SK-N-SH (cell line): ENCODE data around the gene TIAM2. TPM values are rescaled to one million over a fixed set of nuclear protein-coding genes. Genes with fewer than 3 reads are reported as not detected.

Source experiments
- CTCF ChIA-PET: fragments of 300-600, 350-600 bp; formaldehyde crosslinking; extraction: SDS; loops from one replicate; lab custom pipeline; 2021; lab: Yijun Ruan, JAX
- POLR2A ChIA-PET: fragments of 350-600 bp; sonication (Branson Sonifier 250); formaldehyde crosslinking; extraction: SDS; loops from one replicate; lab custom pipeline; 2020; ENCODE audit warnings: antibody characterized with exemption, inconsistent platforms; lab: Yijun Ruan, JAX
- DNase-seq: peaks from one replicate; pipeline ENCODE4 v3.0.0; 2012
- H2AFZ ChIP-seq: fragments of 200-600 bp; sonication (generic); 2 replicates; pipeline ENCODE4 v1.8.1; 2016; ENCODE audit warnings: antibody characterized with exemption, mild to moderate bottlenecking, low read depth
- H3F3A ChIP-seq: fragments of 200-600 bp; sonication (generic); replicated peaks from 2 replicates; pipeline ENCODE3; 2016; ENCODE audit warnings: antibody characterized with exemption, mild to moderate bottlenecking; ENCODE audit not compliant: insufficient read depth
- H3K27ac ChIP-seq, 2 experiments: fragments of 200-500 bp in 1 of 2; fragments of 200-600 bp in 1 of 2; sonication (Bioruptor generic) in 1 of 2; sonication (generic), shearing (Covaris generic) in 1 of 2; 2 replicates each; pipeline versions ENCODE4 v1.5.1 to v1.6.1; 2014 to 2016; ENCODE audit warnings: low read depth in 2 of 2, inconsistent platforms in 1 of 2, low read length in 1 of 2, mild to moderate bottlenecking in 1 of 2, mixed read lengths in 1 of 2
- H3K27me3 ChIP-seq: fragments of 200-600 bp; sonication (generic), shearing (Covaris generic); 2 replicates; pipeline ENCODE4 v1.6.1; 2016; ENCODE audit warnings: mixed run types; ENCODE audit not compliant: insufficient read depth
- H3K36me3 ChIP-seq, 2 experiments: fragments of 200-500 bp in 1 of 2; fragments of 200-600 bp in 1 of 2; sonication (Bioruptor generic) in 1 of 2; sonication (generic) in 1 of 2; replicated peaks in 1 of 2; 2 replicates each; pipeline versions ENCODE3 to v1.5.1; 2014 to 2016; ENCODE audit warnings: low read length in 1 of 2, mild to moderate bottlenecking in 1 of 2; ENCODE audit not compliant: insufficient read depth in 2 of 2, control insufficient read depth in 1 of 2
- H3K4me1 ChIP-seq, 2 experiments: fragments of 200-500 bp in 1 of 2; fragments of 200-600 bp in 1 of 2; sonication (Bioruptor generic) in 1 of 2; sonication (generic), shearing (Covaris generic) in 1 of 2; 2 replicates each; pipeline versions ENCODE4 v1.5.1 to v1.6.1; 2014 to 2016; ENCODE audit warnings: low read depth in 1 of 2, low read length in 1 of 2, mixed run types in 1 of 2; ENCODE audit not compliant: insufficient read depth in 2 of 2, control insufficient read depth in 1 of 2
- H3K4me2 ChIP-seq: fragments of 200-600 bp; sonication (generic), shearing (Covaris generic); 2 replicates; pipeline ENCODE4 v1.6.1; 2017; ENCODE audit warnings: mixed run types
- H3K4me3 ChIP-seq, 2 experiments: fragments of 200-500 bp in 1 of 2; fragments of 200-600 bp in 1 of 2; sonication (Bioruptor generic) in 1 of 2; sonication (generic), shearing (Covaris generic) in 1 of 2; 2 replicates each; pipeline versions ENCODE4 v1.5.1 to v1.8.1; 2014 to 2016; ENCODE audit warnings: low read depth in 2 of 2, inconsistent platforms in 1 of 2, low read length in 1 of 2, mild to moderate bottlenecking in 1 of 2, mixed read lengths in 1 of 2, moderate library complexity in 1 of 2
- H3K79me2 ChIP-seq: fragments of 200-600 bp; sonication (generic); 2 replicates; pipeline ENCODE4 v1.8.1; 2017; ENCODE audit warnings: mild to moderate bottlenecking; ENCODE audit not compliant: insufficient read depth
- H3K9ac ChIP-seq: fragments of 200-600 bp; sonication (generic); 2 replicates; pipeline ENCODE4 v1.6.1; 2017; ENCODE audit warnings: mixed run types
- H3K9me2 ChIP-seq: fragments of 200-600 bp; sonication (generic); 2 replicates; pipeline ENCODE4 v1.6.1; 2017; ENCODE audit warnings: mixed run types
- H3K9me3 ChIP-seq: fragments of 200-600 bp; sonication (generic); 2 replicates; pipeline ENCODE4 v1.6.1; 2017; ENCODE audit warnings: mixed run types, mild to moderate bottlenecking, moderate library complexity
- H4K20me1 ChIP-seq: fragments of 200-600 bp; sonication (generic); 2 replicates; pipeline ENCODE4 v1.6.1; 2017; ENCODE audit warnings: mild to moderate bottlenecking, mixed run types; ENCODE audit not compliant: insufficient read depth
- CHD2 ChIP-seq: fragments of 150-350 bp; IDR thresholded peaks from 2 replicates; pipeline ENCODE4 v1.6.1; 2018; ENCODE audit warnings: low read length; ENCODE audit not compliant: partially characterized antibody
- EP300 ChIP-seq, 2 experiments: IDR thresholded peaks; 2 replicates each; pipeline versions ENCODE4 v1.4.0 to v1.6.1; 2012; ENCODE audit warnings: borderline replicate concordance in 1 of 2, low read depth in 1 of 2, low read length in 1 of 2
- EZH2phosphoT487 ChIP-seq: fragments of 200-600 bp; sonication (generic); IDR thresholded peaks from 2 replicates; pipeline ENCODE4 v1.6.1; 2017; ENCODE audit warnings: low read depth, mixed run types, mild to moderate bottlenecking, antibody characterized with exemption, moderate library complexity, borderline replicate concordance
- FOXM1 ChIP-seq: IDR thresholded peaks from 2 replicates; pipeline ENCODE4 v1.4.0; 2012; ENCODE audit warnings: low read depth, mild to moderate bottlenecking
- IRF3 ChIP-seq: fragments of 150-350 bp; IDR thresholded peaks from 2 replicates; pipeline ENCODE4 v1.6.1; 2016; ENCODE audit warnings: mild to moderate bottlenecking, low read depth, low read length
- MAX ChIP-seq: IDR thresholded peaks from 2 replicates; pipeline ENCODE4 v1.4.0; 2012; ENCODE audit warnings: low read depth
- MXI1 ChIP-seq: IDR thresholded peaks from 2 replicates; pipeline ENCODE4 v1.6.1; 2012; ENCODE audit warnings: mild to moderate bottlenecking, low read depth, low read length, improper control_type of control experiment
- RAD21 ChIP-seq: IDR thresholded peaks from 2 replicates; pipeline ENCODE4 v1.6.1; 2012; ENCODE audit warnings: mild to moderate bottlenecking, low read length
- RFX5 ChIP-seq: IDR thresholded peaks from 2 replicates; pipeline ENCODE4 v1.6.1; 2012; ENCODE audit warnings: mild to moderate bottlenecking, improper control_type of control experiment, low read length
- SMC3 ChIP-seq: IDR thresholded peaks from 2 replicates; pipeline ENCODE4 v1.6.1; 2012; ENCODE audit warnings: low read depth, low read length, improper control_type of control experiment
- TAF1 ChIP-seq: IDR thresholded peaks from 2 replicates; pipeline ENCODE4 v1.6.1; 2012; ENCODE audit warnings: low read depth, mild to moderate bottlenecking, low read length, moderate library complexity, borderline replicate concordance
- WGBS: methylation state at CpG from one replicate; pipeline ENCODE4 v1.1.6; 2017; ENCODE audit warnings: low lambda C conversion rate; 5-methylcytosine and 5-hydroxymethylcytosine counted together
- polyA plus RNA-seq, 3 experiments: library from polyadenylated mRNA; depleted of rRNA; stranded (reverse); fragments of >200 nt; gene quantifications; 2 replicates each; pipeline ENCODE4 v1.2.3, GENCODE V29; 2012
- TF ChIP-seq, protein P1 (sequence below): fragments of 200-600 bp; sonication (generic); IDR thresholded peaks from 2 replicates; pipeline ENCODE4 v1.6.1; 2017; ENCODE audit warnings: antibody characterized with exemption, mild to moderate bottlenecking, moderate library complexity
- TF ChIP-seq, protein P2 (sequence below): fragments of 150-350 bp; IDR thresholded peaks from 2 replicates; pipeline ENCODE4 v1.6.1; 2017; ENCODE audit warnings: antibody characterized with exemption, low read length, low read depth, borderline replicate concordance

TIAM2 gene
- polyA plus RNA-seq, 1 of the 3 experiments (the other 2 are of a cell fraction) = 13.6 TPM

DNA sequence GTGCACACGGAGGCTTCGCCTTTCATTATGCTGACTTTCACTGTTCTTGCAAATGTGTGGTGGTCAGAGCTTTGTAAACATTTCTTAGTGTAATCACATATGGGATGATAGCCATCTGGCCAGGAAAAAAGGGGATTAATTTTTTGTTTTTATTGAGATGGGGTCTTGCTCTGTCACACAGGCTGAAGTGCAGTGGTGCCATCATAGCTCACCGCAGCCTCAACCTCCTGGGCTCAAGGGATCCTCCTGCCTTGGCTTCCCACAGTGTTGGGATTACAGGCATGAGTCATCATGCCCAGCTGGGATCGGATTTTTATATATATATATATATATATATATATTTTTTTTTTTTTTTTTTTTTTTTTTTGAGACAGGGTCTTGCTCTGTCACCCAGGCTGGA is 11.0 kb upstream of the TIAM2 start:
- H3K27ac ChIP-seq = no peak overlapping the region
- no peaks in the 10 kb centered on the region for H3K9me2 ChIP-seq
- H3K36me3 ChIP-seq = no peaks in the 10 kb centered on the region
- ChIA-PET POLR2A (no interaction called here), CTCF (interaction anchor here (1.4 to 1.6 kb wide), 2 partner anchors 10 to 116 kb away, joined by 3 to 4 read pairs; no protein-coding TSS in a partner anchor)
- H4K20me1 ChIP-seq = no peaks in the 10 kb centered on the region
- no peaks in the 10 kb centered on the region for H3K4me1 ChIP-seq
- DNase-seq = no peak
- no peak for TF ChIP-seq RAD21
- TF ChIP-seq, protein P1, sequence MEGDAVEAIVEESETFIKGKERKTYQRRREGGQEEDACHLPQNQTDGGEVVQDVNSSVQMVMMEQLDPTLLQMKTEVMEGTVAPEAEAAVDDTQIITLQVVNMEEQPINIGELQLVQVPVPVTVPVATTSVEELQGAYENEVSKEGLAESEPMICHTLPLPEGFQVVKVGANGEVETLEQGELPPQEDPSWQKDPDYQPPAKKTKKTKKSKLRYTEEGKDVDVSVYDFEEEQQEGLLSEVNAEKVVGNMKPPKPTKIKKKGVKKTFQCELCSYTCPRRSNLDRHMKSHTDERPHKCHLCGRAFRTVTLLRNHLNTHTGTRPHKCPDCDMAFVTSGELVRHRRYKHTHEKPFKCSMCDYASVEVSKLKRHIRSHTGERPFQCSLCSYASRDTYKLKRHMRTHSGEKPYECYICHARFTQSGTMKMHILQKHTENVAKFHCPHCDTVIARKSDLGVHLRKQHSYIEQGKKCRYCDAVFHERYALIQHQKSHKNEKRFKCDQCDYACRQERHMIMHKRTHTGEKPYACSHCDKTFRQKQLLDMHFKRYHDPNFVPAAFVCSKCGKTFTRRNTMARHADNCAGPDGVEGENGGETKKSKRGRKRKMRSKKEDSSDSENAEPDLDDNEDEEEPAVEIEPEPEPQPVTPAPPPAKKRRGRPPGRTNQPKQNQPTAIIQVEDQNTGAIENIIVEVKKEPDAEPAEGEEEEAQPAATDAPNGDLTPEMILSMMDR = no peak
- TF ChIP-seq, protein P2, sequence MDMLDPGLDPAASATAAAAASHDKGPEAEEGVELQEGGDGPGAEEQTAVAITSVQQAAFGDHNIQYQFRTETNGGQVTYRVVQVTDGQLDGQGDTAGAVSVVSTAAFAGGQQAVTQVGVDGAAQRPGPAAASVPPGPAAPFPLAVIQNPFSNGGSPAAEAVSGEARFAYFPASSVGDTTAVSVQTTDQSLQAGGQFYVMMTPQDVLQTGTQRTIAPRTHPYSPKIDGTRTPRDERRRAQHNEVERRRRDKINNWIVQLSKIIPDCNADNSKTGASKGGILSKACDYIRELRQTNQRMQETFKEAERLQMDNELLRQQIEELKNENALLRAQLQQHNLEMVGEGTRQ = no peak
- no peak for TF ChIP-seq TAF1
- TF ChIP-seq IRF3 = no peak
- TF ChIP-seq SMC3 = no peak
- no peak for TF ChIP-seq MAX
- TF ChIP-seq RFX5 = no peak
- no peak for TF ChIP-seq MXI1
- no peak for TF ChIP-seq EZH2phosphoT487
- TF ChIP-seq FOXM1 = no peak
- no peak for TF ChIP-seq CHD2
- TF ChIP-seq EP300 (IDR thresholded peaks at IDR 0.05; ENCODE audit: borderline replicate concordance in 1 of 2, low read depth in 1 of 2, low read length in 1 of 2) = no peak
- H3K9ac ChIP-seq = no peak overlapping the region
- H3K79me2 ChIP-seq = no peaks in the 10 kb centered on the region
- no peaks in the 10 kb centered on the region for H3K27me3 ChIP-seq
- no peak overlapping the region for H3K4me2 ChIP-seq
- 78% methylated on average over 4 of the region's 4 CpGs for WGBS
- no peaks in the 10 kb centered on the region for H3K9me3 ChIP-seq
- H3F3A ChIP-seq = no peaks in the 10 kb centered on the region
- H2AFZ ChIP-seq = no peak overlapping the region
- H3K4me3 ChIP-seq = no peak overlapping the region
